Glomerular visceral epithelial cell (primary cell): ENCODE results near the gene GNAS-AS1.

Source experiments
- DNase-seq: peaks from one replicate; pipeline ENCODE4 v3.0.0-alpha.2; 2016; ENCODE audit errors: extremely low spot score

Gene GNAS-AS1

GRCh38 chr20:58778760-58779159, 71.9 kb downstream of the GNAS-AS1 start:
- DNase-seq = no peak

GRCh38 chr20:58777657-58778056, 73.0 kb downstream of the GNAS-AS1 start:
- no peak for DNase-seq

- DNase-seq = no peak
These were observed 74.6 kb downstream of the GNAS-AS1 start for GRCh38 chr20:58776109-58776508.

- no peak for DNase-seq
These were observed 75.3 kb downstream of the GNAS-AS1 start for GRCh38 chr20:58775371-58775770.

- no peak for DNase-seq
These were observed 75.9 kb downstream of the GNAS-AS1 start for GRCh38 chr20:58774667-58775263.

DNA sequence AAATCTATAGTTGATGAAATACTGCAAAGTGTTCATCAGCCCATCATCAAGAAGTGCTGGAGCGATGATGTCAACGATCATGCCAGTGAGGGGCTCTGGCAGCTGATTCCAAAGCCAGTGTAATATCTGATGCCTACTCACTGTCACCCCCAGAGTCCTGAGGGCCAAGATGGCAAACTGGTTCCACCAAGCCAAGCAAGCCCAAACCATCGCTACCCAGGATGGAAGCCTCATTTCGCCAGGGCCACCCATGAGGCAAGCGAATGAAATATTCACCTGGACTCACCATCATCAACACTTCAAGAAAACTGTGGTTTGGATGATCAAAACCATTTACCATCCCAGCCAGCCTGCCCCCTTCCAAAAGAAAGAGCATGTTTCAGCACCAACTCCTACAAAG, 76.5 kb downstream of the GNAS-AS1 start:
- DNase-seq = no peak

DNA sequence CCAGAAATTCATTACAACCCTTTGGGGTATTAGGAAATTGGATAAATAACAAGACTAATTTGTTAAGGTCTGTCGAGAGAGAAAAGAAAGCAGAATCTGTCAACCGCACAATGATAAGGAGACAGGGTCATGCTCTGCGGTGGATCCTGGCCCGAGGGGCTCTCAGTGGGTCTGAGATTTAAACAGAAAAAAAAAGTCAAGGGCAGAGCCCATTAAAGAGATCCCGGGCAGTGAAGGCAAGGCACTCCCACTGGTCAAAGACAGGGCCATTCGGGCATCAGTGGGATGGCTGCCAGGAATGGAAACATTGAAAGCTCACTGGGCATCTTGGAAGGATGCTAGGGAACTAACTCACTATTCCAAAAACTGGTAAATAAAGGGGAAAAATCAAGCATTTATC, 77.9 kb downstream of the GNAS-AS1 start:
- no peak for DNase-seq
